NCI-H748 treated with DMSO at 0.1 percent for 48 hours (cell line): ENCODE measurements around the gene RIMBP2.

ENCODE experiments used
- DNase-seq: peaks from one replicate; lab custom pipeline; 2025; lab: John Stamatoyannopoulos, UW

Gene RIMBP2

DNA sequence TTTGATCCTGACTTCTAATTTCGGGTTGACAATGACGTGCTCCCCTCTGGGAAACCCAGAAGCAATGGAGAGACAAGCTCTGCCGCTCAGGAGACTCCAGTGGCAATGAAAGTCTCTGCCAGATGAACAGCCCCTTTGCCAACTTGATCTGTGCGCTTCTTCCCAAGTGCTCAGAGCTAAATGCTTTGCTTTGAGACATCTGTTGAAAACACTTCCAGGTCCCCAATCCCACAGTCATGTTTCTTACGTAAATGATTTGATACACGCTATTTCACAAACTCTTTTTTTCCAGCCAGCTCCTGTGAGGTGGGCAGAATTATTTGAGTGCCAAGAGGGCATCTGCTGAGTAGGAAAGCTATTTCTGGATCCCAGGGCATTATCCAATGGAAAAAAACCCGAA, 147.6 kb downstream of the RIMBP2 start:
- DNase-seq, result no peak

DNA sequence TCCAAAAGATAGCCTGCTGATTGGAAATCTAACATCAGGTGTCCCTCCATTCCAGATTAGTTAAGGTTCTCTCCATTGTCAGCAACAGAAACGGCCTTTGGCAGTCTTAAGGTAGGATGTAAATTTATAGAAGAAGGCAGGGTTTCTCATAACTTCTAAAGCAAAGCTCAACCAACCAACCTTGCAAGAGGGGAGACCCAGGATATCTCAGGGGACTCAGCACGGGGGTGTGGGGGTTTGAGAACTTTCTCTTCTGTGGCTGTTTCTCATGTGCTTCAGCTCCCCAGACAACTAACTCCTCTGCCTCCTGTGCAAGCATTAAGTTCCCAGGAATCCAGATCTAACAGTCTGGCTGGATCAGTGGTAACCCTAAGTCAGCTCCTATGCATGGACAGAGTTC, 148.1 kb downstream of the RIMBP2 start:
- DNase-seq, result no peak

DNA sequence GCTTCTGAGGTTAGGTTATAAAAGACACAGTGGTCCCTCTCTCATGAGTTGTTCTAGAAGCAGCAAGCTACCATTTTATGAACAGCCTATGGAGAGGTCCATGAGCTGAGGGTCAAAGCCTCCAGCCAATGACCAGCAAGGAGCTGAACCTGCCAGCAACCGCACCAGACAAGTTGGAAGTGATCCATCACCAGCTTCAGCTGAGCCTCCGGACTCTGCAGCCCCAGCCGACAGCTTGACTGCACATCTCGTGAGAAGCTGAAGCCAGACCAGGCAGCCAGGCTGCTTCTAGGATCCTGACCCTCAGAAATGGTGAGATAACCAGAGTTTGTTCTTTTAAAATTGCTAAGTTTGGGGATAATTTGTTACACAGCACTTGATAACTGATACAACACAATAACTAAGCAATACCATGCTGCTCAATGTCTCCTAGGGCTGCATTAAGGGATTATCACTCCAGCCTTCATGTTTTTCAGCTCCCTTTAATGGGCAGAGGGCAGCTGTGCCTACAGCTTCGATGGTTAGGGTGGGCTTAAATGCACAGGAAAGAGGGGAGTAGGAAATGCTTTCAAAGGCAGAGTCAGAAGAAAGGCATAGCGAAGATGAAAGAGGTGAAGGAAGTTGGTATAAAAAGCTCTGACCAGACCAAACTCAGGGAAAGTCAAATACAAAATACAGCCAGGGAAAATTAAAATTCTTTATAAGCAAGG, 149.5 kb downstream of the RIMBP2 start:
- DNase-seq, result no peak

DNA sequence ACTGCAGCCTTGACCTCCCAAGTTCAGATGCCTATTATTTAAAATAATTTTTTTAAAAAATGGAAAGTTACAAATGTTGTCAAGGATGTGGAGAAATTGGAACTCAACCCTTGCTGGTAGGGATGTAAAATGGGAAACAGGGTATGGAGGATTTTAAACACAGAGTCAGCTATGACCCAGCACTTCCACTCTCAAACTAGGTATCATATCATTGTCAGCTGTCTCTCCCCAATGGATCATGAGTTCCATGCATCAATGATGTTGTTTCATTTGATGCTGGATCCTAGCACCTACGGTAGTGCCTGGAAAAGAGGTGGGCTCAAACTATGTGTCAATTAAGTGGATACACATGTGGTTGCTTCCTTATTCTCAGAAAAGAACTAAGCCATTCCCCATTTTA, 150.9 kb downstream of the RIMBP2 start:
- DNase-seq, result no peak

DNA sequence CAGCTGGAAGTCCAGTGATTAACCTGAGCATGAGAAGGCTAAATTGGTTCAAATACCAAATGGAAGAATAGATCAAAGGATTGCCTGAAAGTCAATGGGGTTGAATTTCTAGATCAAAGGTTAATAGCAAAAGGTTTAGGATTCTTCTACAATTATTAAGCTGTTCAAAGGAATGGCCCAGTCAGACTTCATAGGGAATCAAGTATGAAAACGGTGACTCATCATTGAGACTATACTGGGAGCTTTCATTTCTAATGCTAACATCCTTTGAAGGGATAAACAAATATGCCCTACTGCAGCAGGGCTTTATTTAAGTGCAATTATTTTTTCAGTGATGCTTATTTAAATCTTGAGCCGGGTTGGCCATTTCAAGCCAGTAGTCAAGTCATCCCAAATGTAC, 152.8 kb downstream of the RIMBP2 start:
- no peak for DNase-seq

DNA sequence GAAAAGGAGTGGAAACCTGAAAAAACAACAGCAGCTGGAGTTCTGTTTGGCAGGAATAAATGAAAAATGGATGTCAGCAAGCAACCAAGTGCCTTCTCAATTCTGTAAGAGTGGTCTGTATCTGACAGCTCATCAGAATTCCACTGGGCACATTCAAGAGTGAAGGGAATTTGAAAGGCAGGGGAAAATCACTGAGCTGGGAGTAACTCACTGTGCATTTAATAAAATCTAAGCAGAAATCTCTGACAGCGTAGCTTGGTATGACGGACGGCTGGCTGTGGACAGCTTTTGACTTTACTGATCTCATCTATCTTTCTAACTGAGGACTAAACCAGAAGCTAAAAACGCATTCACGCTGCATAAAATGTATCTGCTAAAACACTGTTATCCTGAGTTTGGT, 153.4 kb downstream of the RIMBP2 start:
- DNase-seq, result no peak

DNA sequence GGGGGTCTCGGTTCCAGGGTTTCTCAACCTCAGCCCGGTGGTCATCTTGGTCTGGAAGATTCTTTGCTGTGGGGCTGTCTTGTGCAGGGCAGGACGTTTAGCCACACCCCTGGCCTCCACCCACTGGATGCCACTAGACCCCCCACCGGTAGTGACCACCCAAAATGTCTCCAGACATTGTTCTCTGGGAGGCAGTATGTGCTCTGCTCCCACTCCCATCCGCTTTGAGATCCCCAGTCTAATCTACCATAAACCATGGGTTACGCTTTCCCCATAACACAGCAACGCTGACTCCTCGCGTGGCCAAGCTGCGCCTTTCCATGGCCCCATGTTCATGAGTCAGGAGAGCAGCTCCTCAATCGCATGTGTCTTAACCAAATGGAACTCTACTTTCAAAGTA, 155.8 kb downstream of the RIMBP2 start:
- DNase-seq, result no peak

DNA sequence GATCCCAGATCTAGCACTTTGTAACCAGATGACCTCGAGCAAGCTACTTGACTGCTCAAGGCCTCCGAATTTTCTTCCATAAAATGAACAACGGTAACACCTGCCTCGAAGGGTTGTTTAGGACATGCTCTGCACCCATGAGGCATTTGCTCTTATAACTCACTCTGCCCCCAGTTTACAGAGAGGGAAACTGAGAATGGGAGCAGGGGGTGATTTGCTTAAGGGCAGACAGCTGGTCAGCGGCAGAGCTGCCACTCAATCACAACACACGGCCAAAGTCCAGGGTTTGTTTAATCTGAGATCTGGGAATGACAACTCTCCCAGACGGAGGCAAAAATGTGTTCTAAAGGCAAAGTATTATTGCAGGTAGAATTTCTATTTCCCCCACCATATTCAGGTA, 156.3 kb downstream of the RIMBP2 start:
- DNase-seq, result no peak

DNA sequence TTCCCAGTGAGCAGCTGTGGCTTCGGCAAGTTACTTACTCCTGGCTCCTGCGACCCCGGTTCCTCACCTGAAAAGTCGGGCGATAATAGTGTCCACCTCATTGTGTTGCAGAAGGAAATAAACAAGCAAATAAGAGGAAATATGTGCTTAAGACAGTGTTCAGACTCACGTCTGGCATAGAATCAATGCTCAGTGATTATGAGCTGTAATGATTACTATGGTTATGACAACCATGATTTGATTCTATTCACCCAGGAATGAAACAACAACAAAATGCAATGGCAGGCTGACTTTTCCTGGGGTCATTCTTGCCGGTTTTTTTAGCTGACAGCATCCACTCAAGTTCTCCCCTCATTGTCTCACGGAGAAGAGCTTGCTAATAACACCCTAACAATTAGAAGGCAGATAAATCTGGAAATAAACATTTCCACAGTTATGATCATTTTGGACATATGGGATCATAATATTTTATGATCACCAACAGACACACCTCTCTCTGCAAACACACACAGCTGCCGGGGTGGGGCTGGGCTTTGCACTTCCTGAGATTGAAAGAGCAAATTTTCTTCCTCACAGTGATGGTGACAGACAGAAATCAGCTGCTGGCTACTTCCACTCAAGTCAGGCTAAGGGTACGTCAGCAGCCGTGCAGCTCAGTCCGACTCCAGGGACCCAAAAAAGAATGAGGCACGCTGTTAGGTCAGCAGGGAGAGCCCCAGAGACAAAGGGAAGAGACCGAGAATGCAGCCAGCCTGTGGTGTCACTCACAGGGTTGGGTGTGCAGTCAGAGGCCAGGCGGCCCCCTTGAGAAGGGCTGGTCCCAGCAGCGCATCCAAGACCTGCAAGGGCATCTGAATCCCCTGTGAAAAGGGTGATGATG, 158.0 kb downstream of the RIMBP2 start:
- DNase-seq, result peak; percentile 81

DNA sequence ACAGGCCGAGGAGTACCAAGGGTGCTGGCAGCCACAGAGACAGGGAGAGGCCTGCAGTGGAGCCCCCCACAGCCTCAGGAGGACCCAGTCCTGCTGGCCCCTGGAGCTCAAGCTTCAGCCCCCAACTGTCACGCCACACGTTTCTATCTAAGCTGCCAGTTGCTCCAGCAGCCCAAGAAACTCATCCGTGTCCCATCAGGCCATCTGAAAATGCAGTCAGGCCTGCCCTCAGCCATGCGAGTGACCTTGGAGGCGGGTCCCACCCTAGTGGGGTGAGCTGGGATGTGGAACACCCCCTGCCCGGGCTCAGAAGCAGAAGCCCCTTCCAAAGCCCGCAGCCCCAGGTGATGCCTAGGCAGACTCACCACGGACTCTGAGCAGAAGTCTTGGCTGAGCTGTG, 158.9 kb downstream of the RIMBP2 start:
- DNase-seq, result no peak

DNA sequence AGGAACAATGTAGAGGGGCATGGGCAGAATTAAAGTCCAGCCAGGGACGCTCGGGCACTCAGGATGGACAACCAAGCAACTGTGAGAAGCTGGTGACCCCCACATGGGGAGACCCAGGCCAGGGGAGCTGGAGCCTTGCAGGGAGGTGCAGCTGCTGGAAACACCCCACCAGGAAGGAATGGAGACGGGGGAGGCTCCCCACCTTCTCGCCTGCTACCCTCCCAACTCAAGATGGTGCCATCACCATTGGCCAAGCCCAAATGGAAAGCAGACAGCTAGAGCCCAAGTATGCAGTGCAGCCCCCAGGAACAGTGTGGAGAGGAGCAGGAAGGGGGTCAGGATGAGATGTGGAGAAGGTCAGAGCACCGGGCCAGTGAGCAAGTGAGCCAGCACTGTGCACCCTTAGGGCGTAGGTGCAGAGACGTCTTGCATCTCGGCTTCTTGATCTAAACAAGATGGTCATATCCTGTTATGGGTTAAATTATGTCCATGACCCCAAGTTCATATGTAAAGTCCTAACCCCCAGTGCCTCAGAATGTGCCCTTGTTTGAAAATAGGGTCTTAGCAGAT, 159.5 kb downstream of the RIMBP2 start:
- DNase-seq, result no peak

DNA sequence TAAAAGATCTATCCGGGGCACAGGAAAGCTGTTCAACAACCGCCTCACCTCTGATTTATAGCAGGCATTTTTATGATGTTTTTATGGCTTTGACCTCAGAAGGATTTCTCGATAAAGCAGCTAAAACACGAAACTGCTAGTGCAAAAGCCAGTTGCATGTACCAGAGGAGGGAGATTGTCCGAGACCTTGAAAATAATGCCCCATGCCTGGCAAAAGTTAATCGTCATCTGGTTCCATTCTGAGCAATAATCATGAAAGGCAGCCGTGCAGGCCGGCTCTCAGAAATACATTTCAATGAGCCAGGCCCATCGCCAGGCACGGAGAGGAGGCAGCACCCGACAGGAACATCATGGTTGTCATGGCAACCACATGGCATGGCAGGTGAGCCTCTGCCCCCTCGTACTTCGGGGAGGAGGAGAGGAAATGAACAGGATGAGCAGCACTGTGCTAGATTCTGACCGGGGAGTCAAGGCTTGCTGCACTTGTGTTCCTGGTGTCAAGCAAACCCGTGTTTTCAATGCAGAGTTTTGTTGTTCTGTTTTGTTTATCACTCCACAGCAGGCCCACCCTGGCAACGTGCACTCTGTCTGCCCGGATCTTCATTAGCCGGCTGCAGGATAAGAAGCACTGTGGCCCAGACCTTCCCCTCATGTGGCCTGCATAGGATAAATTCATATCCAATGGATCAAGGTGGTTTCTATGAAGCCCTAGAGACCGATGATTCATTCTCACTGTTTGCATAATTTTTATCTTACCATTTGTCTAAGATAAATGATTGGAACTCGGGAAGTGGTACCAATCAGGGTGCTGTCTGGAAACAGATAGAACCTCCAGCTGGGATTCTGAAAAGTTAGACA, 160.2 kb downstream of the RIMBP2 start:
- DNase-seq, result peak; percentile 92

DNA sequence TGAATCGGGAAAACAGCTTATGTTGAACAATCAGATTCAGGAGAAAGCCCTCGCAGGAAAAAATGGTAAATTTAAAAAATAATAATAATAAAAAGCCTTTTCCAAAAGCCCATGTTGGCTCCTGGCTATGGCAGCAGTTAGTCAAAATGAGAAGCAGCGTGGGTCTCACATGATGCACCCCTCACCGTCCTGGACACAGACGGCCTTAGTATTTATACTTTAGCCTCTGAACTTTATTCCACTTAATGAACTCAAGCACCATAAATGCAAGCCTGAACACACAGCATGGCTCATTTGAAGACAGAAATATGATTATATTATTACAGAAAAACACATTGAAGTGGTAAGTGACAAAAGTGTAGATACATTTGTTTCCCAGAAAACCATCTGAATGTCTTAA, 160.9 kb downstream of the RIMBP2 start:
- no peak for DNase-seq

DNA sequence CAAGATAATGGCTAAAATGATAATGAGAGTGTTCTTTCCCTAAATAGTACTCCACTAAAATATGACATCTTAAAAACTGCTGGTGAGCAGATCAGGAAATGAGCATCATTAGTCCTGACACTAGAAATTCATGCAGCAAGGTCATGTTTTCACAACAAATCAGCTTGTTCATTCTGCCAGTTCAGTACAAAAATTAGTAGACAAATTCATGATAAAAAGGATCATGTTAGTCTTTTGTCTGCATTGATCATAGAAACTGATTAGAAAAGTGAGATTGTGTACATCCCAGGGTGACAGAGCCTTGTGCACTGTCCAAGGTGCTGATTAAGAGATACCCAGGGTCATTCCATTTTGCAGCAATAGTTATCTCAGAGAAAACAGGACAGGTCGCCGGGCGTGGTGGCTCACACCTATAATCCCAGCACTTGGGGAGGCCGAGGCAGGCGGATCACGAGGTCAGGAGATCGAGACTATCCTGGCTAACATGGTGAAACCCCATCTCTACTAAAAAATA, 163.6 kb downstream of the RIMBP2 start:
- no peak for DNase-seq

DNA sequence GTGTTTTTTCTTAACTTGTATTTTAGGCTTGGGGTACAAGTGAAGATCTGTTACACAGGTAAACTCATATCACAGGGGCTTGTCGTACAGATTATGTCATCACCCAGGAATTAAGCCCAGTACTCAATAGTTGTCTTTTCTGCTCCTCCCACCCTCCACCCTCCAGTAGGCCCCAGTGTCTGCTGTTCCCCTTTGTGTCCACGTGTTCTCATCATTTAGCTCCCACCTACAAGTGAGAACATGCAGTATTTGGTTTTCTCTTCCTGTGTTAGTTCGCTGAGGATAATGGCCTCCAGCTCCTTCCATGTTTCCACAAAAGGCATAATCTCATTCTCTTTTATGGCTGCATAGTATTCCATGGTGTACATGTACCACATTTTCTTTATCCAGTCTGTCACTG, 166.7 kb downstream of the RIMBP2 start:
- no peak for DNase-seq

DNA sequence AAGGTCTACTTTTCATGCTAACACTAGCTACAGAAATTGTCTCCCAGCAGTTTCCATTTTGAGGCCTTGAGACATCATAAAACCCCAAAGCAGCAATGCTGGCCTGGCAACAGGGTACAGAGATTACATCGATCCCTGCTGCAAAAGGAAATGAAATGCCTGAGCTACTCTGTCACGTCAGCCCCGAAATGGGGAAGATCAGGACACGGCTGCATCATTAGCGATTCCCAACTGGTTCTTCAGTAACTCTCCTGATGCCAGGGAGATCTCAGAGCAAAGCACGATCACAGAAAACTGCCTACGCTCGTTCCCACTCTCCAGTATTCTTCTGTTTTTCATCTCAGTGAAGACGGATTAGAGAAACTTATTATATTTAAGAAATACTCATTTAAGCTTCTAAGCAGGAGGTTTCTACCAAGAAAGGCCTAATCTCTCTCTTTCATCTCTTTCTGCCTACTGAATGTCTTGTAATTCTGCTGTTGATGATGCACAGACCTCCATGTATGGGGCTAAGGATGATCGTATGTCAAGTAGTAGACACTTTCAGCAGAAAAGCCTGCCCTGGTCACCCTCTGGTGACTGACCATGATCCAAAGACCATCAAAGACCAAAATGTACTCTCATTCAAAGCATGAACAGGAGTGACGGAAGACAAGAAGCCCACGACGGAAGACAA, 168.5 kb downstream of the RIMBP2 start:
- no peak for DNase-seq

DNA sequence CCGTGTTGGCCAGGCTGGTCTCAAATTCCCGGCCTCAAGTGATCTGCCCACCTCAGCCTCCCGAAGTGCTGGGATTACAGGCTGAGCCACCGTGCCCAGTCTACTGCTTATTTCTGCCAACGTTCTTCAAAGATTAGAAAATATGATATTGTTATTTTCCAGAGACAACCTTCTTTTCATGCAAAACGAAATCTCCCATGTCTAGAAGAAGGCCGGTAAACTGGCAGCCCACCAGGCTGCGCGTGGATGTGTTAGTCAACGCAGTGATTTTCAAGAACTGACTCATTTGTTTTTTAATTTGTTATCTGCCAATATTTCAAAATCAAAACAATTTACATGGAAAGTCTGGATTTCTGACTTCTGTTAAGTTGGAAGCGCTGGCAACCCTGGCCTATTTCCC, 169.6 kb downstream of the RIMBP2 start:
- DNase-seq, result no peak

DNA sequence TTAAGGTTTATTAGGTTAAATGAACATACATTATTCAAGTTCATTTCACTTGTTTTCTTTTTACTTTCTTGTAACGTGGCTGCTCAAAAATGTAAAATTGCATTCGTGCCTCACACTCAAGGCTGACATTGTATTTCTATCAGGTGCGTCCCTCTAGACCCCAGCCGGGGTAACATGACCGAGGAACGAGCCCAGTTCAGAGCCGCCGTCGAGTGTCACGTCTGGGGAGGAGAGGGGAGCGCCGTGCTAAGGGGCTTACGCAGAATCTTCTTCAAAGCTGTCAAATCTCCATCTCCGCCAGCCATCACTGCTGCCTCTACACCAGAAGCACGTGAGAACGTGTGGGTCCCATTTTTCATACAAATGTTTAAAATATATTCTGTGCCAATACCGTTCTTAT, 170.6 kb downstream of the RIMBP2 start:
- DNase-seq, result no peak

DNA sequence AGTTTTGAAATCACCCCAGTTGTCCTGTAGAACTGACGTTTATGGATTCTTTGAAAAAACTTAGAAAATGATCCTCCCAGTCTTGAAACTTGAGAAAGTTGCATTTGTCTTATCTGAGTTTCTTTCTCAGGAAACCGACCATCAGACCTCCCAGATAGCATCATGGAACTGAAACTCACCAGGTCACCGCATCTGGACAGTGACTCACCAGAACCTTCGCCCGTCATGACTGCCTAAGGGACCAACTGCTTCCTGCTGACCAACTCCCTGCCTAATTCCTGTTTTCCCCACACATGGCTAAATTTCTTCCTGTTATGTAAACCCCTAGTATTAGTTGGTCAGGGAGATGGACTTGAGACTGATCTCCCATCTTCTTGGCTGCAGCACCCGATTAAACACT, 175.7 kb downstream of the RIMBP2 start:
- no peak for DNase-seq

DNA sequence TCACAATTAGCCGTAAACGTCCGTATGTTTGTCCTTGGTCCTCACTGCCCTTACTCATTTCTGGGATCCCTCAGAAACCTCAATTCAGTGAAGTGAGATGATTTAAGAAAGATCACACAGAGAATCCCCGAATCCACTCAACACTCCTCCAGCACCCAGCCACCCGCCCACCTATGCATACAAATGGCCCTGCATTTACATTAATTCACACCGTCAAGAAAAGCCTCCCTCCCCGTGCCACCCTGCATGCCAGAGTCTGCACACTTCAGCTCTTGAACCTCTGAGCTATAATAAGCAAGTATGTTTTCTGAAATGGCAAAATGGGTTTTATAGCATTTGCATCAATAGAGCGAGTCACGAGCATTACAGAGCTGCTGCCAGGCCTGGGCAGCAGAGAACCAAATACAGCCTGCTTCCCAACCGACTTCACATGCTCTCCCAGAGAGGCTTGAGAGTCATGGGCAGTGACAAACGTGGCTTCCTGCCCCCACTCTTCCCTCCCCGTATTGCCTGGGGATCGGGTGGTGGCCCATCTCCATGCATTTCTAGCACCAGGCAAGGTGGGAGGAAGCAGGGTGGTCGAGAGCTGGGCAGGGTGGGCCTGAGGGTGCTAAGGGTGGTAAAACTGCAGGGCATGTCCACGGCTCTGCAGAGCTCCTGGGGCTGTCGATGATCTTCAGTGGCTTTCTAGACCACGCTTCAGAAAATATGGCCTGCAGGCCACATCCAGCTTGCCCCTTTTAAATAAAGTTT, 177.6 kb downstream of the RIMBP2 start:
- DNase-seq, result no peak

DNA sequence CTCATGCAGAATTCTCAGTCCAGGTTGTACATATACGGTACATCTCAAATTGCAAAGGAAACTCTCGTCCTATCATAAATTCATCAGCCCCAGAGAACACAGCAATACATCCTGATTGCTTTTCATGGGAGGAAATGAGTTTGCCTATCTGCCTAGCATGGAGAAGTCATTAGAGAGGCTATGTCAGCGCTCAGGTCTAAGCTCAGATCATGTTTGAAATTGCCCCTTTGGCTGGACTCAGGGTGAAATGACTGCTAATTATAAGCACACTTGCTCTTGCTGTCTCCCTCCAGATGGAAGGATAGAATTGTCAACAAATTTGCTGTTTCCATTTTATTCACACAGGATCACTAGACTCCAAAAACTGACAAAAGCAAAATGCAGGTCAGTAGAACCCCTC, 178.4 kb downstream of the RIMBP2 start:
- no peak for DNase-seq
